Activated CD4-positive, alpha-beta T cell treated with anti-CD3 and anti-CD28 coated beads for 4 hours (primary cell): ENCODE data around the gene ERF.

Source experiments
- DNase-seq, 2 donors: peaks; one replicate each; pipeline ENCODE4 v3.0.0-alpha.2; 2020

The ERF gene

DNA sequence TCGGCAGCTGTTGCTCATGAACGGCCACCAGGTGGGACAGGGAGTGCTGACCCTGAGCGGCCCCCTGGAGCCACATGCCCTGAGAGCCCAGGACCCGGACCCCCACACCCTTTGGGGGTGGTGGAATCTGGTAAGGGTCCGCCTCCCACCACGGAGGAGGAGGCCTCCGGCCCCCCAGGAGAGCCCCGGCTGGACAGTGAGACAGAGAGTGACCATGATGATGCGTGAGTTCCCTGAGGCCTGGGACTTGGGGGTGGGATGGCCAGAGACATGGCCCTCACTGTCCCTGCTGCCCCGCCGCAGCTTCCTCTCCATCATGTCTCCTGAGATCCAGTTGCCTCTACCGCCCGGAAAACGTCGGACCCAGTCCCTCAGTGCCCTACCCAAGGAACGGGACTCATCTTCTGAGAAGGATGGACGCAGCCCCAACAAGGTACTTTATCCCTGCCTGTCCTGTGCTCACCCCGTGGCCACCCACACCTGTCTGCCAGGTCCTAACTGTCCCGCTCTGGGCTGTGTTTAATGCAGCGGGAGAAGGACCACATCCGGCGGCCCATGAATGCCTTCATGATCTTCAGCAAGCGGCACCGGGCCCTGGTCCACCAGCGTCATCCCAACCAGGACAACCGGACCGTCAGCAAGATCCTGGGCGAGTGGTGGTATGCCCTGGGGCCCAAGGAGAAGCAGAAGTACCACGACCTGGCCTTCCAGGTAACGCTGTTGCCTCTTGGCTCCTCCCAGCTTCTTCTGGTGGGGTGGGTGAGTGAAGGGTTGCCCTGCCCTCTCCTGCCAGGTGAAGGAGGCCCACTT is 32.3 kb upstream of the ERF start:
- DNase-seq: no peak

DNA sequence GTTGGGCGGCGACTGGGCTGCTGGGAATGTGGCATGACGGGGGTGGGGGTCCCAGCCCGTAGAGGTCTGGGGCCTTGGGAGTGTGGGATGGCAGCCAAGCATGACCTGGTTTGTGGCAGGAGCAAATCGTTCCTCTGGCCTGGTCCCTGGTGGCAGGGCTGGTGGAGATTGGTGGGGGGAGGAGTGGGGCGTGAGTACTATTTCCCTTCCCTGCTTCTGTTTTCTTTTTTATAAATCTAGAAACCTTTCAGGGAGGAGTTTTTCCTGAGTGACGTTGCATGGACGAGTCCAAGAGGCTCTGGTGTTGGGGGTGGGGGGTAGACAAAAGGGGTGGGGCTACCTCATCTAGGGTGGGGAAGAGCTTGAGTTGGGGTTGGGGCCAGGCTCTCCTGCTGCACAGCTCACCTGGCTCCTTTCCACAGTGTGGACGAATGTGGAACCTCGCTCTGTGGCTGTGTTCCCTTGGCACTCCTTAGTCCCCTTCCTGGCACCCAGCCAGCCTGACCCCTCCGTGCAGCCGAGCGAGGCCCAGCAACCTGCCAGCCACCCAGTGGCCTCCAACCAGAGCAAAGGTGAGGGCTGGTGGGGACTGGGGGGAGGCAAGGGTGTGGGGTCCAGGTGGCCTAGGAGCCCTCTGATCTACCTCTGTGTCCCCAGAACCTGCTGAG is 31.6 kb upstream of the ERF start:
- no peak for DNase-seq

DNA sequence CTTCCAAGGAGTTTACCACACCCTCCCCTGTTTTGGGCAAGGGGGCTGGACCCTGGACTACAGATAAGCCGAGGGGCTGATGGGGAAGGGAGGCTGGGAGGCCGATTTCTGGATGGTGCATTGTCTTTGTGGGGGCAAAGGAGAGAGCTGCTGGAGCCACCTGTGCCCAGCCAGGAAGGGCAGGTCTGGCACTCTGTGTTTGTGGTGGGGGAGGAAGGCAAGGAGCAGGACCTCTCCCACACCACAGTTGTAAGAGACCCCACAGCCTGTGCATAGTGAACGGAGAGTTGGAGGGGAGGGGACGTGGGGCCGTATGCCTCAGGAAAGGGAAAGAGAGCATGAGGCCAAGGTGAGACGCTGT is 31.0 kb upstream of the ERF start:
- DNase-seq: no peak

- DNase-seq: no peak
Observed at GRCh38 chr19:42285541-42285941, 30.6 kb upstream of the ERF start.

- DNase-seq: no peak
Observed at GRCh38 chr19:42284591-42285341, 29.8 kb upstream of the ERF start.

DNA sequence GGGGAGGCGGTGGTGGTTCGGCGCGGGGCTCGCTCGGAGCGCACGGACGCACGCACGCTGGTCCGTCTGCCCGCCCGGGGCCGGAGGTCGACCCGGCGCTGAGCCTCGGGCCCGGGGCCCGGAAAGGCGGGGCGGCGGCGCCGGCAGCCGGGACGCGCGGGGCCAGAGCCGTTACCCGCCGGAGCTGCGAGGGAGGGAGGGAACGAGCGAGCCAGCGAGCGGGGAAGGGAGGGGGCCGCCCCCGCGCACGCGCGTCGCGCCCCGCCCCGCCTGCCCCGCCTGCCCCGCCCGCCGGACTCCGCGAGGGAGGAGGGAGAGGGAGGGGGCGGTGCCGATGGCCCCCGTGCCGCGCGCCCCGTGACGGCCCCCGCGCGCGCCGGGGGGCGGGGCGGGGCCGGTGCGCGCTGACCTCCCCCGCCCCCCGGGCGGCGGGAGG is 29.2 kb upstream of the ERF start:
- DNase-seq: peak; percentile 74 to 86

DNA sequence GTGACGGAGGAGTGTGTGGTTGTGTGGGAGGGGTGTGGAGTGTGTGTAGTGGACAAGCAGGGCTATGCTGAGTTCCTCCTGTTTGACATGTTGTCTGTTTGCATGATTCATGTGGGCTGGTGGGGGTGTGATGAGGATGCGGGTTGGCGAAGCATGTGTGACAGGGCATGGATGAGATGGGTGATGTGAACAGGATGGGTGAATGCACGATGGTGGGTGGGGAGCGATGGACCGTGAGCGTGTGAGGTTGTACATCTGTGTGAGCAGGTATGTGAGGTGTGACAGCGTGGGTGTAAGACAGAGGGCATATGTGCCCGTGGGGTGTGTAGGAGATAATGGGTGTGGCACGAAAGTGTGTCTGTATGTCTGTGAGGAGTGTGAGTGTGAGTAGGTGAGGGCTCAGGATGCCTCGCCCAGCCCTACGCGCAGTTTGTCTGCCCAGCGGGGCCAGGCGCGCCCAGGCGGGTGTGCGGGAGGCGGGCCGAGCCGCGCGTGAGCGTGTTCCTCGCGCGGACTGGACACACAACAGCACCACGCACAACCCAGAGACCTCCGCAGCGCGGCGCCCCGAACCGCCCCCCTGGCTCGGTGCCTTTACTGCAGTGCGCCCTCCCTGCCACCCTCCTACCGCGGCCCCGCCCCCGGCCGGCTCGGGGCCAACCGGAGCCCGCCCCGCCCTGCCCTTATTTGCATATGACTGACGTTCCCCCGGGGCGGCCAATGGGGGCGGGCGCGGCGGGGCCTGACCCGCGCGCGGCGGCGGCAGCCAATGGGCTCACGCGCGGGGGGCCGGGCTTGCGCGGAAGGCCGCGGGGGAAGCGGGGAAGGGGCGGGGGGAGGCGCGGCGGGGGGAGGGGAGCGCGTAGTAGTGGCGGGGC is 28.5 kb upstream of the ERF start:
- DNase-seq: peak; percentile 95 to 96

GRCh38 chr19:42282819-42283187 is 27.9 kb upstream of the ERF start:
- DNase-seq: no peak

DNA sequence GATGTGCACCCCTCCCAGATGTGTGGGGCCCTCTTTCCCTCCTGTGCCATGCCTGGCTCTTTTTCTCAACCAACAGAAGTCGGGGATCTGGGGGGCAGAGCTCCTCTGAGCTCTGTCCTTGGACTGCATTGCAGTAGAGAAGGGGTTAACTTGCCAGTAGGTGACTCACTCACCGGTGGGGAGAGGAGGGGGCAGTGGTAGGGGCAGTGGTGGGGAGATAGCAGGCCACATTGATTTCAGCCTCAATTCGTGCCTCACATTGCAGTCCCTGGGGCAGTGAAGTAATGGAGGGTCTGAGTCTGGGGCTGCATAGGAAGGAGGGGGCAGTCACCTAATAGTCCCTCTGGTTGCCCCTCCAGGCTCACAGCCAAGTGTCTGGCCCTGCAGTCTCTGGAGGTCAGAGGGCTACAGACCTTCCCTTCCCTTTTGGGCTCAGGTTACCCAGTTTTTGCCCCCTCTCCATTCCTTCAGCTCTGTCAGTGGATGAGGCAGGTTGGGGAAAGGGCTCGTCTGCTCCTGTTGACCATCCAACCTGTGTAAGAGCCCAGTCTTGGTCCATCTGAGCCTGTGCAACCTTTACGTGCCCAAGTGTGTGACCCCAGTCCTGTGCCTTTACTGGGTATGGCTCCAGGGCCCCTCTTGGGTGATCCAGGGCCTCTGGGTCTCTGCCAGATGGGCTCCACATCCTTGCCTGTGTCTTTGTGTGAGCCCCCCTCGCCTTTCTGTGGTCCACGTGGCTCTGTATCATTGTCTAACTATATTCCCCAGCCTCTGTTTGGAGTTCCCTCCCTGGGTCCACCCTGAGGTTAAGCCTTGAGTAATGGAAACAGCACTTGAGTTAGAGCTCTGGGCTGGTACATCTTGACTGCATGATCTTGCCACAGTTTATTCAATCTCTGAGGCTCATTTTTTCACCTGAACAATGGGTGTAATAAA is 27.2 kb upstream of the ERF start:
- DNase-seq: no peak

- no peak for DNase-seq
Observed at GRCh38 chr19:42281146-42281826, 26.4 kb upstream of the ERF start.

DNA sequence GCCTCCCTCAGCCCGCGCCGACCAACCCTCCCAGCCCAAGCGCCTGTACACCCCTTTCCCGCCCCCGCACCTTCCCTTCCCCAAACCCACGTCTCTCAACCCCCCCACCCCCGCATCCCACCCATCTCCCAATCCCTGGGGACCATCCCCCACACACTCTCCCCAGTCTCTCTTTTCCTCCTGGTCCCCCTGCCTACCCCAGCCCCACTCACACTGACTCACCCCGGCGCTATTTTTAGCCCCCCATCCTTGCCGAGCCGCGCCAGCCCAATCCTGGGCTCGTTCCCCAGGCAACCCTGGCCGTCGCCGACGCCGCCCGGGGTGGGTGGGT is 25.9 kb upstream of the ERF start:
- no peak for DNase-seq

- DNase-seq: peak; percentile 80 to 81
Observed at GRCh38 chr19:42279902-42280814, 25.2 kb upstream of the ERF start.

GRCh38 chr19:42279155-42279901 is 24.4 kb upstream of the ERF start:
- no peak for DNase-seq

- no peak for DNase-seq
Observed at GRCh38 chr19:42278452-42279154, 23.7 kb upstream of the ERF start.

DNA sequence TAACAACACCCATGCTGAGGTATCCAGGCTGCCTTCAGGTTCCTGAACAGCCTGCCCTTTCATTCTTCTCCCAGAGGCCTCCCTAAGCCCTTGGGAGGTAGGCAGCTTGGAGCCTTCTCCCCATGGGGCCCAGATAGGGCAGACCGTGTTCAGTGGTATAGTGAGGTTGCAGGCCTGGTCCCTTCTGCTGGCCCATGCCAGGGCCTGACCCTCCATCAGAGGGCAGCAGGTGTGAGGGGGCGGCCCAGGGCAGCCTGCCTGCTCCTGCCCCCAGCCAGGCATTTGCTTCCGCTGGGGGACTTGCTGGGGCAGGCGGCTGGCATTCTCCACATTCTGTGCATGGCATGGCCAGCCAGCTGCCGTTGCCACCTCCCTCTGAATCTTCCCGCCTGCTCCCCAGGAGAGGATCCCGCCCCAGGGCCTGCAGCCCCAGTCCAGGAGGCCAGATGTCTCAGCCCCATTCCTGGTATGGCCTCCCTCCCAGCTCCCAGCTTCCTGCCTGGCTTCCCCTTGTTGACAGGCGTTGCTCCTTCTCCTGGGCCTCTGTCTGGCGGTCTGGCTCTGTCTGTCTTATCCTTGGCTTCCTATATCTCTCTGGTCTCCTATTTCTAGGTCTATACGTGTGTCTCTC is 23.0 kb upstream of the ERF start:
- DNase-seq: no peak

DNA sequence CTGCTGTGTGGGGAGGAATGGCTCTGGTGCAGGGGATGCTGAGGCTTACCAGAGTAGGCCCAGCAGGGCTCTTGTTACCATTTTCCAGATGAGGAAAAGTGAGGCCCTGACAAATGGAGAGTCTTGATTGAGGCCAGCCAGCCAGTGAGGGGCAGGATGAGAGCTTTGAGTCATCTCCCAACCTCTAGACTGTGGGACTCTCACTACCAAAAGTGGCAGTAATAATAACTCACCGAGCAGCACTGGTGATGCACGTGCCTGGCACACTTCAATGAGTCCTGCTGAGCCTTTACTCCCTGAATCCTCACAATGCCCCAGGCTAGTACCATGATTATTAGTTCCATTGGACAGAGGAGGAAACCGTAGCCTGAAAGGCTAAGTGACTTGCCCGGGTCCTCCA is 21.9 kb upstream of the ERF start:
- no peak for DNase-seq

DNA sequence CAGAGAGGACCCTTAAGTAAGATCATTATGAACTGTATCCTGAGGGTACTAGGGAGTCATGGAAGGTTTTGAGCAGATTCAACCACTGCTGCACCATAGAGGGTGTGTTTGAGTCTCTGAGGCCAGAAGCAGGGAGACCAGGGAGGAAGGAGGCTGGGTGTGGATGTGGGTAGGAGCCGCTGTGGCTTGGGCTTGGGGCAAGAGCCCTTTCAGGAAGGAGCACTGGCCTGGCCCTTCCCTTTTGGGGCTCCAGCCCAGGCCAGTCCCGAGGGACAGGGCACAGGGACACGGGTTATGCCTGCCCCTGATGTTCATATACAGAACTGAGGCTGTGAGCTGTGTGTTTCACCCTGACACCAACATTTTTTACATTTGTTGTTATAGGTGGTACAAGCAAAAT is 21.4 kb upstream of the ERF start:
- no peak for DNase-seq

DNA sequence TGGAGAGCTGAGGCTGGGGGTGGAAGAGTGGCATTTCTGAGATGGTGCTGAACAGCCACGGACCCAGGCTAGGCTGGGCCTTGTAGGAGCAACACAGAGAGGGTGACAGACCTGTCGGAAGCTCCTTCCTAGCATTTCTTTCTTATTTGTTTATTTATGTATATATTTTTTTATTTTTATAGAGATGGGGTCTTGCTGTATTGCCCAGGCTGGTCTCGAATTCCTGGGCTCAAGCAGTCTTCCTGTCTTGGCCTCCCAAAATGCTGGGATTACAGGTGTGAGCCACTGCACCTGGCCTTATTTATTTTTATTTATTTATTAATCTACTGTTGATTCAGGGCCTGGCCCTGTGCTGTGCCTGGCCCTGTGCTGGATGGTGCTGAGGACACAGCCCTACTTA is 20.6 kb upstream of the ERF start:
- DNase-seq: no peak
